Measurements from ENCODE around the gene NR5A2.

NR5A2 gene

GRCh38 chr1:200027264-200027823 is at the start of gene NR5A2:
Gene NR5A2 (plus strand): TSS chr1:200027710. CDS start chr1:200027848, 138 bp downstream.
- DNase-seq (ENCODE audit: low spot score): peak; percentile 94

GRCh38 chr1:199978408-199978940 is 49.0 kb upstream of the NR5A2 start:
- no peak for DNase-seq (ENCODE audit: low spot score)

GRCh38 chr1:199979071-199979470 is 48.4 kb upstream of the NR5A2 start:
- no peak for DNase-seq (ENCODE audit: low spot score)

- DNase-seq (ENCODE audit: low spot score): no peak
Observed at GRCh38 chr1:199981584-199981983, 45.9 kb upstream of the NR5A2 start.

- DNase-seq (ENCODE audit: low spot score): no peak
Observed at GRCh38 chr1:199982606-199983005, 44.9 kb upstream of the NR5A2 start.

GRCh38 chr1:199983531-199983930 is 44.0 kb upstream of the NR5A2 start:
- no peak for DNase-seq (ENCODE audit: low spot score)

- no peak for DNase-seq (ENCODE audit: low spot score)
Observed at GRCh38 chr1:199995096-199995685, 32.3 kb upstream of the NR5A2 start.

GRCh38 chr1:200005165-200005564 is 22.3 kb upstream of the NR5A2 start:
- DNase-seq (ENCODE audit: low spot score): no peak

GRCh38 chr1:200006711-200007110 is 20.8 kb upstream of the NR5A2 start:
- no peak for DNase-seq (ENCODE audit: low spot score)

GRCh38 chr1:200015811-200016210 is 11.7 kb upstream of the NR5A2 start:
- no peak for DNase-seq (ENCODE audit: low spot score)

GRCh38 chr1:200021577-200022238 is 5.8 kb upstream of the NR5A2 start:
- DNase-seq (ENCODE audit: low spot score): no peak

GRCh38 chr1:200022239-200022804 is 5.2 kb upstream of the NR5A2 start:
- no peak for DNase-seq (ENCODE audit: low spot score)

- no peak for DNase-seq (ENCODE audit: low spot score)
Observed at GRCh38 chr1:200028586-200029034, 1.1 kb downstream of the NR5A2 start.

GRCh38 chr1:200029035-200029821 is 1.7 kb downstream of the NR5A2 start:
- peak; percentile 63 for DNase-seq (ENCODE audit: low spot score)

GRCh38 chr1:200029822-200030152 is 2.3 kb downstream of the NR5A2 start:
- DNase-seq (ENCODE audit: low spot score): no peak

GRCh38 chr1:200030791-200031190 is 3.3 kb downstream of the NR5A2 start:
- no peak for DNase-seq (ENCODE audit: low spot score)

GRCh38 chr1:200033511-200034261 is 6.2 kb downstream of the NR5A2 start:
- peak; percentile 55 for DNase-seq (ENCODE audit: low spot score)

- no peak for DNase-seq (ENCODE audit: low spot score)
Observed at GRCh38 chr1:200034262-200034557, 6.7 kb downstream of the NR5A2 start.

- no peak for DNase-seq (ENCODE audit: low spot score)
Observed at GRCh38 chr1:200034761-200035396, 7.4 kb downstream of the NR5A2 start.

- no peak for DNase-seq (ENCODE audit: low spot score)
Observed at GRCh38 chr1:200035397-200035955, 8.0 kb downstream of the NR5A2 start.

Data from HuH-7 (cell line).